ENCODE data around the gene ZNF343.
"Not testable (repeated sequence)": the region's sequence is repeated elsewhere in the genome, so short reads cannot be mapped to it uniquely, and the experiment has no call there.

GRCh38 chr20:2502808-2503384 is 5.8 kb downstream of the ZNF343 start:
- TF ChIP-seq, protein P1, sequence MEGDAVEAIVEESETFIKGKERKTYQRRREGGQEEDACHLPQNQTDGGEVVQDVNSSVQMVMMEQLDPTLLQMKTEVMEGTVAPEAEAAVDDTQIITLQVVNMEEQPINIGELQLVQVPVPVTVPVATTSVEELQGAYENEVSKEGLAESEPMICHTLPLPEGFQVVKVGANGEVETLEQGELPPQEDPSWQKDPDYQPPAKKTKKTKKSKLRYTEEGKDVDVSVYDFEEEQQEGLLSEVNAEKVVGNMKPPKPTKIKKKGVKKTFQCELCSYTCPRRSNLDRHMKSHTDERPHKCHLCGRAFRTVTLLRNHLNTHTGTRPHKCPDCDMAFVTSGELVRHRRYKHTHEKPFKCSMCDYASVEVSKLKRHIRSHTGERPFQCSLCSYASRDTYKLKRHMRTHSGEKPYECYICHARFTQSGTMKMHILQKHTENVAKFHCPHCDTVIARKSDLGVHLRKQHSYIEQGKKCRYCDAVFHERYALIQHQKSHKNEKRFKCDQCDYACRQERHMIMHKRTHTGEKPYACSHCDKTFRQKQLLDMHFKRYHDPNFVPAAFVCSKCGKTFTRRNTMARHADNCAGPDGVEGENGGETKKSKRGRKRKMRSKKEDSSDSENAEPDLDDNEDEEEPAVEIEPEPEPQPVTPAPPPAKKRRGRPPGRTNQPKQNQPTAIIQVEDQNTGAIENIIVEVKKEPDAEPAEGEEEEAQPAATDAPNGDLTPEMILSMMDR (IDR thresholded peaks at IDR 0.05) = not testable (repeated sequence)
- not testable (repeated sequence) for TF ChIP-seq POLR2AphosphoS5 (IDR thresholded peaks at IDR 0.05; ENCODE audit: insufficient read depth in 1 of 2, low read depth in 1 of 2); POLR2A (IDR thresholded peaks at IDR 0.05)

Data from vagina (tissue), 2 donors.